ENCODE data around the gene UBE2U. TPM values are rescaled to one million over a fixed set of nuclear protein-coding genes. Genes with fewer than 3 reads are reported as not detected.

UBE2U gene, protein sequence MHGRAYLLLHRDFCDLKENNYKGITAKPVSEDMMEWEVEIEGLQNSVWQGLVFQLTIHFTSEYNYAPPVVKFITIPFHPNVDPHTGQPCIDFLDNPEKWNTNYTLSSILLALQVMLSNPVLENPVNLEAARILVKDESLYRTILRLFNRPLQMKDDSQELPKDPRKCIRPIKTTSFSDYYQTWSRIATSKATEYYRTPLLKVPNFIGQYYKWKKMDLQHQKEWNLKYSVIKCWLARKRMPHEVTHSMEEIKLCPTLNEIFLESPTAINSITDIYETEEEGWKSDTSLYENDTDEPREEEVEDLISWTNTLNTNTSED
- total RNA-seq, result not detected in 2 replicates

DNA sequence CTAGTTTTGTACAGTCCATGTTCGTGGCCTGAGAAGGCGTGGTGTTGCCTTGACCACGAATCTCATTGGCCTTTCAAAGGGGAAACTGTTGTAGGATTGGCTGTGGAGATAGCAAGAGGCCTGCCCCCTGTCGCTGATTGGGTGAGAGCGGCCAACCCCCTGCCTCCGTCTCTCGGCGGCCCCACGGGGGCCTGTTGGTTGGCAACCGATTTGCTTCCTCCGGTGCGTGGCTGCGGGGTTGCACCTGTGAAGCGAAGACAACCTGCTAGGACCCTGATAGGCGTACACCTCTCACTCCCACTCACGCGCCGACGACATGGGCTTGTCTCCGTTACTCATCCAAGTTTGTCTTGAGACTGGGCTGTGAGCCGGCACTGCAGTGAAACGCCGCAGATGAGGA is at the start of gene UBE2U:
UBE2U (plus strand) TSS at position 204 of the 400 bp plus-strand sequence. CDS start 428 bp downstream, outside the sequence.

